PC-9 (cell line): ENCODE data around the gene SLC35B2. TPM values are rescaled to one million over a fixed set of nuclear protein-coding genes. Genes with fewer than 3 reads are reported as not detected.

Experiments used
- BruUV-seq: library from RNA; stranded (reverse); fragments of 400-500 nt; replicated peaks from 2 replicates; lab custom pipeline; 2021; lab: Mats Ljungman, UMichigan
- CTCF ChIA-PET: fragments of 300-600 bp; sonication (Branson Sonifier 250); formaldehyde crosslinking; loops from one replicate; lab custom pipeline; 2022; ENCODE audit warnings: antibody characterized with exemption; lab: Charles Lee
- POLR2A ChIA-PET: fragments of 300-600 bp; sonication (Branson Sonifier 250); formaldehyde crosslinking; loops from one replicate; lab custom pipeline; 2022; ENCODE audit warnings: antibody characterized with exemption; ENCODE audit not compliant: unreplicated experiment; lab: Charles Lee
- DNase-seq, 2 experiments: peaks; one replicate each; pipeline versions ENCODE4 v3.0.0 to v3.0.0-alpha.2; 2015 to 2022; ENCODE audit warnings: mixed read lengths in 1 of 2
- H2AFZ ChIP-seq: fragments of 200-600 bp; sonication (generic); 2 replicates; pipeline ENCODE4 v1.8.1; 2017; ENCODE audit warnings: antibody characterized with exemption
- H3F3A ChIP-seq: fragments of 200-600 bp; sonication (generic); 2 replicates; pipeline ENCODE4 v1.8.1; 2017; ENCODE audit warnings: antibody characterized with exemption, mild to moderate bottlenecking, low read depth; ENCODE audit not compliant: insufficient read depth
- H3K27ac ChIP-seq: fragments of 200-600 bp; sonication (generic); 2 replicates; pipeline ENCODE4 v1.6.1; 2016; ENCODE audit warnings: mixed run types
- H3K27me3 ChIP-seq: fragments of 200-600 bp; sonication (generic); 2 replicates; pipeline ENCODE4 v1.6.1; 2016; ENCODE audit warnings: low read depth, mixed run types; ENCODE audit not compliant: insufficient read depth
- H3K36me3 ChIP-seq: fragments of 200-600 bp; sonication (generic); 2 replicates; pipeline ENCODE4 v1.6.1; 2016; ENCODE audit warnings: low read depth, mixed run types
- H3K4me1 ChIP-seq: fragments of 200-600 bp; sonication (generic); replicated peaks from 2 replicates; pipeline ENCODE4 v1.6.1; 2016; ENCODE audit warnings: mixed run types; ENCODE audit not compliant: insufficient read depth
- H3K4me2 ChIP-seq: fragments of 200-600 bp; sonication (generic); 2 replicates; pipeline ENCODE4 v1.6.1; 2017; ENCODE audit warnings: mixed run types
- H3K4me3 ChIP-seq: fragments of 200-600 bp; sonication (generic); 2 replicates; pipeline ENCODE4 v1.6.1; 2016; ENCODE audit warnings: mixed run types
- H3K79me2 ChIP-seq: fragments of 200-600 bp; sonication (generic); 2 replicates; pipeline ENCODE4 v1.6.1; 2017; ENCODE audit warnings: low read depth, mixed run types
- H3K9me2 ChIP-seq: fragments of 200-600 bp; sonication (generic); 2 replicates; pipeline ENCODE4 v1.8.1; 2017; ENCODE audit warnings: mild to moderate bottlenecking; ENCODE audit not compliant: insufficient read depth
- H3K9me3 ChIP-seq: fragments of 200-600 bp; sonication (generic); 2 replicates; pipeline ENCODE4 v1.8.1; 2016; ENCODE audit warnings: low read depth; ENCODE audit not compliant: insufficient read depth
- H4K20me1 ChIP-seq: fragments of 200-600 bp; sonication (generic); 2 replicates; pipeline ENCODE4 v1.8.1; 2017; ENCODE audit not compliant: insufficient read depth
- EZH2 ChIP-seq: fragments of 200-600 bp; sonication (generic); IDR thresholded peaks from 2 replicates; pipeline ENCODE4 v1.8.0; 2017; ENCODE audit warnings: antibody characterized with exemption, low read depth
- intact Hi-C: fragments of 100-400 bp; cut with micrococcal nuclease; formaldehyde crosslinking; loops from one replicate; pipeline ENCODE4 v1.10.0; 2022; ENCODE audit not compliant: unreplicated experiment
- total RNA-seq: library from RNA; stranded (reverse); gene quantifications from 2 replicates; pipeline ENCODE4 v1.2.3, GENCODE V29; 2021
- TF ChIP-seq, protein P1 (sequence below): fragments of 200-600 bp; sonication (generic); conservative IDR thresholded peaks from 2 replicates; pipeline ENCODE4 v1.6.1; 2017; ENCODE audit warnings: mixed run types, antibody characterized with exemption, mild to moderate bottlenecking, moderate library complexity

The SLC35B2 gene
- total RNA-seq, 1 experiment from 2014 or later = 59.7 TPM

DNA sequence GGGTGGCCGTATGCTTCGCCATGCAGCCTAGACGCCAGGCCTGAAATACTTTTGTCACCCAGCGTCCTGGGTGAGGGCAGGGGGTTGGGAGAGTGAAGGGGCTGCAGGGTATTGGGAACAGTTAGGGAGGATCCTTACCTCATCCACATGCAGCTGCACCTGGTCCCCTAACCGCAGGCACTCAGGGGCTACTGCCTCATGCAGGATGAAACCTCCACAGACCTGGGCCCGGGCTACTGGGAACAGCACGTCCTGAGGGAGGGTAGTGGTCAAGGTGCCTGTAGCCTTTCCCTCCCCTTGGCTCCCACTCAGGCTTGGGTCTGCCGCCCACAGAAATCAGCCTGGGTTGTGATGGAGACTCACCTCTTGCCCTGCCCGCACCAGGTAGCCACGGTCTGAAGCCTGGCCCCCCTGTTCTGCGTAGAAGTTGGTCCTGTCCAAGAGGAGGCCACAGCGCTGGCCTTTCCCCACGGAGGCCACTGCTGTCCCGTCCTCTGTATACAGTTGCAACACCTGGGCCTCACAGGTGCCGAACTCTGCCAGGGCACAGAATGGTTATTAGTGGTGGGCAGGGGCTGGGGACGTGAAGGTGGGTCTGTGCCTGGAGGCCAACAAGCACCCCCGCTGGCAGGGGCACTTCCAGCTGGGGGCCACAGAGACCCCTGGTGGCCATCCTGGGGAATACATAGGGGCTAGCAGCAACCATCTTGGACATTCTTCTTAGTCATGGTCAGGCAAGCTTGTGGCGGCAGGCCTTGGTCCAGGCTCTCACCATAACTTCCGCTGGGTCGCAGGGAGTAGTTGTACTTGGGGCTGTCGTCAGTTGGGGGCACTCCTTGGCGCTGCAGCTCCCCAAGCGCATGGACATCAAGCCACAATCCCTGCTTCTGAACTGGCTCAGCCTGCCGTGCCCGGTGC, 47.2 kb upstream of the SLC35B2 start:
- intact Hi-C loops = loop anchor here (2.0 kb wide), 1 partner anchor 36 kb away; no protein-coding TSS in a partner anchor
- Histone ChIP-seq H3K27me3 (no peaks in the 10 kb centered on the region), H3K9me3 (no peaks in the 10 kb centered on the region), H4K20me1 (no peaks in the 10 kb centered on the region), H2AFZ (no peak overlapping the region), H3K27ac (no peak overlapping the region), H3K9me2 (no peaks in the 10 kb centered on the region), H3K36me3 (0 out of 2 replicates have a peak, but pooled peaks cover 6% of the 10 kb centered on the region), H3K4me3 (no peak overlapping the region), H3K4me2 (no peak overlapping the region), H3K4me1 (no peaks in the 10 kb centered on the region), H3F3A (no peaks in the 10 kb centered on the region), H3K79me2 (no peaks in the 10 kb centered on the region)
- ChIA-PET CTCF (interaction anchor here (0.6 kb wide), 2 partner anchors 27 to 48 kb away, joined by 4 to 7 read pairs; no protein-coding TSS in a partner anchor), POLR2A (interaction anchor here (0.7 kb wide), 1 partner anchor 25 kb away, joined by 6 read pairs; no protein-coding TSS in a partner anchor)
- peak in 1 of 2 experiments; percentile 22 for DNase-seq
- TF ChIP-seq, protein P1, sequence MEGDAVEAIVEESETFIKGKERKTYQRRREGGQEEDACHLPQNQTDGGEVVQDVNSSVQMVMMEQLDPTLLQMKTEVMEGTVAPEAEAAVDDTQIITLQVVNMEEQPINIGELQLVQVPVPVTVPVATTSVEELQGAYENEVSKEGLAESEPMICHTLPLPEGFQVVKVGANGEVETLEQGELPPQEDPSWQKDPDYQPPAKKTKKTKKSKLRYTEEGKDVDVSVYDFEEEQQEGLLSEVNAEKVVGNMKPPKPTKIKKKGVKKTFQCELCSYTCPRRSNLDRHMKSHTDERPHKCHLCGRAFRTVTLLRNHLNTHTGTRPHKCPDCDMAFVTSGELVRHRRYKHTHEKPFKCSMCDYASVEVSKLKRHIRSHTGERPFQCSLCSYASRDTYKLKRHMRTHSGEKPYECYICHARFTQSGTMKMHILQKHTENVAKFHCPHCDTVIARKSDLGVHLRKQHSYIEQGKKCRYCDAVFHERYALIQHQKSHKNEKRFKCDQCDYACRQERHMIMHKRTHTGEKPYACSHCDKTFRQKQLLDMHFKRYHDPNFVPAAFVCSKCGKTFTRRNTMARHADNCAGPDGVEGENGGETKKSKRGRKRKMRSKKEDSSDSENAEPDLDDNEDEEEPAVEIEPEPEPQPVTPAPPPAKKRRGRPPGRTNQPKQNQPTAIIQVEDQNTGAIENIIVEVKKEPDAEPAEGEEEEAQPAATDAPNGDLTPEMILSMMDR = peak; percentile 78
- no peak for TF ChIP-seq EZH2
- BruUV-seq = no TSS peak

DNA sequence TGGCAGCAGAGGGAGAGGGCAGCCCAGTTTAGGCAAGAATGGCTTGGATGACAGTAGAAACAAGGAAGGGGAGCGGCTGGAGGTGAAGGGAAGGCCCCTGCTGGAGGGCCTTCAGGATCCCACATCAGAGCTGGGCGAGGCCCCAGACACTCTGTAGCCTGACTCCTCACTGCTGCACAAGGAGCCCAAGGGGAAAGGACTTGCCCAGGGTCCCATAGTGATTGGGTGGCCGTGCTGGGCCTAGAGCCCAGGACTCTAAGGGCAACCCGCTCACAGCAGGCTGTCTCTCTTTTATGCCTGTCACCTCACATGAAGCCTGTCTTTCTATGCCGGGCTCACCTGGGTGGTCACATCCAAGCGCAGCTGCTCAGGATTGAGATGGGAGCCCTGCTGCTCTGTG, 46.5 kb upstream of the SLC35B2 start:
- Histone ChIP-seq H4K20me1 (no peaks in the 10 kb centered on the region), H3K4me3 (no peak overlapping the region), H3K79me2 (no peaks in the 10 kb centered on the region), H3K27me3 (no peaks in the 10 kb centered on the region), H3K4me2 (no peak overlapping the region), H3K27ac (no peak overlapping the region), H3K9me3 (no peaks in the 10 kb centered on the region), H3K36me3 (0 out of 2 replicates have a peak, but pooled peaks cover 6% of the 10 kb centered on the region), H3K4me1 (no peaks in the 10 kb centered on the region), H3F3A (no peaks in the 10 kb centered on the region), H3K9me2 (no peaks in the 10 kb centered on the region), H2AFZ (no peak overlapping the region)
- TF ChIP-seq, protein P1 = no peak
- no peak for TF ChIP-seq EZH2
- BruUV-seq = no TSS peak
- CTCF ChIA-PET = no interaction called here
- no peak for DNase-seq
- POLR2A ChIA-PET = no interaction called here
- intact Hi-C loops = loop anchor here (2.0 kb wide), 1 partner anchor 35 kb away; no protein-coding TSS in a partner anchor

DNA sequence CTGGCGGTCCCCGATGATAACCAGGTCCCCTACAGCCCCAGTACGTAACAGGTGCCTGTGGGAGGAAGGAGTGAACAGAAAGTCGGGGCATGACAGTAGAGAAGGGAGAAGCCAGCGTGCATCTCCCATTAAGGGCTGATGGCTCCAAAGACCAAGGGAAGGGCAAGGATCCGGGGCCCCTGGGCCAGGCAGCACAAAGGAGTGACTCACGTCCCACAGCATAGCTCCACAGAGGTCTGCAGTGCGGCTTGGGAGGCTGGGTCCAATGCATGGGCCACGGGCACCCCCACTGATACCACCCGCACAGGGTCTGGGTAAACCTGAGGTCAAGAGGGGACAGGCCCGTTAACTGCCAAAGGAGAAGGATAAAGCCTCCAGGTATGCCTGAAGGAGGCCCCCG, 45.5 kb upstream of the SLC35B2 start:
- ChIA-PET POLR2A (no interaction called here), CTCF (no interaction called here)

More for the DNA sequence above, 45.5 kb upstream of the SLC35B2 start:
- H3K9me3 ChIP-seq = no peaks in the 10 kb centered on the region
- H4K20me1 ChIP-seq = no peaks in the 10 kb centered on the region
- DNase-seq = no peak
- H3K27ac ChIP-seq = no peak overlapping the region
- H3F3A ChIP-seq = 0 out of 2 replicates have a peak, but pooled peaks cover 4% of the 10 kb centered on the region
- H3K4me1 ChIP-seq = no peaks in the 10 kb centered on the region
- no peaks in the 10 kb centered on the region for H3K79me2 ChIP-seq
- H3K36me3 ChIP-seq = 0 out of 2 replicates have a peak, but pooled peaks cover 6% of the 10 kb centered on the region
- no peak overlapping the region for H2AFZ ChIP-seq
- no peak overlapping the region for H3K4me2 ChIP-seq
- no peak for TF ChIP-seq EZH2
- TF ChIP-seq, protein P1 = no peak
- intact Hi-C loops = no loop called here
- no peaks in the 10 kb centered on the region for H3K27me3 ChIP-seq
- H3K9me2 ChIP-seq = no peaks in the 10 kb centered on the region
- BruUV-seq = no TSS peak
- H3K4me3 ChIP-seq = no peak overlapping the region
